A549 (cell line): ENCODE data around the gene TKTL2.

Experiments
- POLR2A ChIP-seq: IDR thresholded peaks from 2 replicates; pipeline ENCODE4 v1.6.1; 2012; ENCODE audit warnings: mild to moderate bottlenecking, low read length
- REST ChIP-seq: fragments of 200-600 bp; sonication (generic); IDR thresholded peaks from 2 replicates; pipeline ENCODE4 v1.6.1; 2016; ENCODE audit warnings: antibody characterized with exemption, mild to moderate bottlenecking, moderate library complexity

DNA sequence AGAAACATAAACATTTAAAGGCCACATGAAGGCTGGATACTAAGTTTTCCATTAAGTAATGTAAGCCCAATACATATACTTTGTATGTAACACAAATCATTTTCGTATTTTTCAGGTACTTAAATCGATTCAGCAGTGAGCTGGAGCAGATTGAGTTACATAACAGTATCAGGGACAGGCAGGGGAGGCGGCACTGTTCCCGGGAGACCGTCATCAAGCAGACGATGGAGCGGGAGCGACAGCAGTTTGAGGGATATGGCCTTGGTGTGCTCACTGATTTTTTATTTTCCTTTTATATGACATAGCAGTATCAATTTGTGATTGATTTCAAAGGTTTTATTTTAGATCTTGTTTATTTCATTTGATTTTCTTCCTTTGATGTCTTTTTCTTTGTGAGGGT, 41.6 kb upstream of the TKTL2 start:
- TF ChIP-seq POLR2A (no peak), REST (no peak)
